Mononuclear cell (primary cell): ENCODE data around the gene COG5. TPM values are rescaled to one million over a fixed set of nuclear protein-coding genes. Genes with fewer than 3 reads are reported as not detected.

Experiments used
- H3K27me3 ChIP-seq: 2 replicates; pipeline ENCODE4 v1.6.0; 2011; ENCODE audit warnings: low read length, control low read depth; ENCODE audit not compliant: insufficient read depth
- H3K4me1 ChIP-seq: 2 replicates; pipeline ENCODE4 v1.5.1; 2011; ENCODE audit warnings: mild to moderate bottlenecking, low read length, control low read depth; ENCODE audit not compliant: insufficient read depth
- H3K4me3 ChIP-seq: 2 replicates; pipeline ENCODE4 v1.5.1; 2011; ENCODE audit warnings: mild to moderate bottlenecking, low read length, moderate library complexity
- H3K9me3 ChIP-seq: 2 replicates; pipeline ENCODE4 v1.5.1; 2011; ENCODE audit warnings: low read depth, mild to moderate bottlenecking, control low read depth, low read length
- total RNA-seq: library from RNA; depleted of rRNA; stranded (reverse); fragments of >200 nt; gene quantifications from one replicate; pipeline ENCODE4 v1.2.3, GENCODE V29; 2012

COG5 gene
- total RNA-seq, 1 donor = 78.9 TPM

GRCh38 chr7:107468824-107469223, 94.9 kb downstream of the COG5 start:
- H3K27me3 ChIP-seq = no peaks in the 10 kb centered on the region
- H3K9me3 ChIP-seq = no peaks in the 10 kb centered on the region
- H3K4me1 ChIP-seq = no peaks in the 10 kb centered on the region
- H3K4me3 ChIP-seq = no peak overlapping the region

- no peaks in the 10 kb centered on the region for H3K27me3 ChIP-seq
- H3K4me1 ChIP-seq = no peaks in the 10 kb centered on the region
- no peaks in the 10 kb centered on the region for H3K9me3 ChIP-seq
- no peak overlapping the region for H3K4me3 ChIP-seq
These were observed 95.7 kb downstream of the COG5 start for GRCh38 chr7:107467972-107468371.

GRCh38 chr7:107464666-107465226, 99.0 kb downstream of the COG5 start:
- Histone ChIP-seq H3K4me3 (no peak overlapping the region), H3K27me3 (no peaks in the 10 kb centered on the region), H3K9me3 (no peaks in the 10 kb centered on the region), H3K4me1 (no peaks in the 10 kb centered on the region)

- H3K9me3 ChIP-seq = no peaks in the 10 kb centered on the region
- no peaks in the 10 kb centered on the region for H3K27me3 ChIP-seq
- no peak overlapping the region for H3K4me3 ChIP-seq
- H3K4me1 ChIP-seq = no peaks in the 10 kb centered on the region
These were observed 100.3 kb downstream of the COG5 start for GRCh38 chr7:107463139-107464078.

GRCh38 chr7:107461938-107462533, 101.7 kb downstream of the COG5 start:
- Histone ChIP-seq H3K4me1 (no peaks in the 10 kb centered on the region), H3K9me3 (no peaks in the 10 kb centered on the region), H3K27me3 (no peaks in the 10 kb centered on the region)

GRCh38 chr7:107453388-107453787, 110.3 kb downstream of the COG5 start:
- Histone ChIP-seq H3K4me3 (no peak overlapping the region), H3K4me1 (no peaks in the 10 kb centered on the region), H3K27me3 (no peaks in the 10 kb centered on the region), H3K9me3 (no peaks in the 10 kb centered on the region)

More at GRCh38 chr7:107461938-107462533, 101.7 kb downstream of the COG5 start:
- H3K4me3 ChIP-seq = no peak overlapping the region

- no peak overlapping the region for H3K4me3 ChIP-seq
These were observed 112.8 kb downstream of the COG5 start for GRCh38 chr7:107450970-107451369.

GRCh38 chr7:107446988-107447387, 116.7 kb downstream of the COG5 start:
- no peaks in the 10 kb centered on the region for H3K27me3 ChIP-seq
- no peaks in the 10 kb centered on the region for H3K9me3 ChIP-seq
- H3K4me3 ChIP-seq = no peak overlapping the region
- no peaks in the 10 kb centered on the region for H3K4me1 ChIP-seq

More at GRCh38 chr7:107450970-107451369, 112.8 kb downstream of the COG5 start:
- Histone ChIP-seq H3K9me3 (no peaks in the 10 kb centered on the region), H3K4me1 (no peaks in the 10 kb centered on the region), H3K27me3 (no peaks in the 10 kb centered on the region)

- no peak overlapping the region for H3K4me3 ChIP-seq
- no peaks in the 10 kb centered on the region for H3K27me3 ChIP-seq
- H3K4me1 ChIP-seq = no peaks in the 10 kb centered on the region
- H3K9me3 ChIP-seq = no peaks in the 10 kb centered on the region
These were observed 117.2 kb downstream of the COG5 start for GRCh38 chr7:107446531-107446930.

GRCh38 chr7:107442678-107443077, 121.0 kb downstream of the COG5 start:
- H3K27me3 ChIP-seq = no peaks in the 10 kb centered on the region
- H3K9me3 ChIP-seq = no peaks in the 10 kb centered on the region
- H3K4me1 ChIP-seq = no peaks in the 10 kb centered on the region
- no peak overlapping the region for H3K4me3 ChIP-seq

- no peak overlapping the region for H3K4me3 ChIP-seq
- no peaks in the 10 kb centered on the region for H3K9me3 ChIP-seq
- no peaks in the 10 kb centered on the region for H3K27me3 ChIP-seq
- H3K4me1 ChIP-seq = no peaks in the 10 kb centered on the region
These were observed 121.9 kb downstream of the COG5 start for GRCh38 chr7:107441581-107442422.

GRCh38 chr7:107439025-107439424, 124.7 kb downstream of the COG5 start:
- Histone ChIP-seq H3K9me3 (no peaks in the 10 kb centered on the region), H3K4me3 (no peak overlapping the region), H3K27me3 (no peaks in the 10 kb centered on the region), H3K4me1 (no peaks in the 10 kb centered on the region)

GRCh38 chr7:107435749-107436148, 128.0 kb downstream of the COG5 start:
- no peak overlapping the region for H3K4me3 ChIP-seq
- no peaks in the 10 kb centered on the region for H3K9me3 ChIP-seq
- H3K27me3 ChIP-seq = no peaks in the 10 kb centered on the region
- no peaks in the 10 kb centered on the region for H3K4me1 ChIP-seq

- no peaks in the 10 kb centered on the region for H3K4me1 ChIP-seq
- H3K27me3 ChIP-seq = no peaks in the 10 kb centered on the region
- H3K9me3 ChIP-seq = no peaks in the 10 kb centered on the region
- no peak overlapping the region for H3K4me3 ChIP-seq
These were observed 131.5 kb downstream of the COG5 start for GRCh38 chr7:107432261-107432660.

- no peak overlapping the region for H3K4me3 ChIP-seq
- H3K27me3 ChIP-seq = no peaks in the 10 kb centered on the region
- H3K9me3 ChIP-seq = no peaks in the 10 kb centered on the region
- H3K4me1 ChIP-seq = no peaks in the 10 kb centered on the region
These were observed 133.7 kb downstream of the COG5 start for GRCh38 chr7:107430057-107430456.
